ENCODE data around the gene PHC3.

Gene PHC3

GRCh38 chr3:170189398-170190256 lies 8.1 kb upstream of the PHC3 start:
- no peak for DNase-seq (ENCODE audit: low read depth)
- TF ChIP-seq CTCF (IDR thresholded peaks at IDR 0.05; ENCODE audit: low read length, missing control alignments) = no peak
- H3K4me3 ChIP-seq (replicated peaks; ENCODE audit: low read depth, low read length) = no peak overlapping the region

GRCh38 chr3:170180079-170180907 lies 1.2 kb downstream of the PHC3 start:
- peak overlapping the region; percentile 97 for H3K4me3 ChIP-seq (replicated peaks; ENCODE audit: low read depth, low read length)
- DNase-seq (ENCODE audit: low read depth) = peak; percentile 31
- TF ChIP-seq CTCF (IDR thresholded peaks at IDR 0.05; ENCODE audit: low read length, missing control alignments) = no peak

GRCh38 chr3:170179432-170179831 lies 2.1 kb downstream of the PHC3 start:
- no peak for TF ChIP-seq CTCF (IDR thresholded peaks at IDR 0.05; ENCODE audit: low read length, missing control alignments)
- no peak for DNase-seq (ENCODE audit: low read depth)
- H3K4me3 ChIP-seq (replicated peaks; ENCODE audit: low read depth, low read length) = peak overlapping the region; percentile 97

GRCh38 chr3:170178651-170179050 lies 2.9 kb downstream of the PHC3 start:
- TF ChIP-seq CTCF (IDR thresholded peaks at IDR 0.05; ENCODE audit: low read length, missing control alignments) = no peak
- DNase-seq (ENCODE audit: low read depth) = no peak
- no peak overlapping the region for H3K4me3 ChIP-seq (replicated peaks; ENCODE audit: low read depth, low read length)

GRCh38 chr3:170171563-170171962 lies 10.0 kb downstream of the PHC3 start:
- no peak for DNase-seq (ENCODE audit: low read depth)
- no peak overlapping the region for H3K4me3 ChIP-seq (replicated peaks; ENCODE audit: low read depth, low read length)
- TF ChIP-seq CTCF (IDR thresholded peaks at IDR 0.05; ENCODE audit: low read length, missing control alignments) = no peak

DNA sequence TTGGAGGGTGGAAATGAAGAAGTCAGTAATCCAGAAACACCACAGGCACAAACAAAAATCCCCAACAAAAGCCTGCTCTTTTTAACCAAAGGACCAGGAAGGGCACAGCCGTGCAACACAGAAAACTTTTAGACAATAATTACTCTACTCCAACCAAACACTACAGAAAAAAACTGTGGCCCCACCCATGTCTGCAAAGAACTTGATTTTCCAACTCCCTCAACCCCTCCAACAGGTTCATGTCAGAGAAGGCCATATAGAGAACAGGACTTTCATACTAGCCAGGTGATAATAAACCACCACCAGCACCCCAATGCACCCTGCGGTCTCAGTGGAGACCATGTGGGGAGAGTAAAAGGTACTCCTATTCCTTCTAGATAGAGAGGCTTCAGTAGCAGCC lies 16.8 kb downstream of the PHC3 start:
- no peak overlapping the region for H3K4me3 ChIP-seq (replicated peaks; ENCODE audit: low read depth, low read length)
- no peak for DNase-seq (ENCODE audit: low read depth)
- TF ChIP-seq CTCF (IDR thresholded peaks at IDR 0.05; ENCODE audit: low read length, missing control alignments) = no peak
